NB4 (cell line): Measurements from ENCODE around the gene TMEM232.

Experiments
- DNase-seq: peaks from one replicate; pipeline ENCODE4 v3.0.0; 2010; ENCODE audit warnings: low read depth
- H3K4me3 ChIP-seq: one replicate; pipeline ENCODE4 v1.5.1; 2011; ENCODE audit warnings: mild to moderate bottlenecking, low read depth, low read length, moderate library complexity
- MAX ChIP-seq: IDR thresholded peaks from 2 replicates; pipeline ENCODE4 v1.6.1; 2011; ENCODE audit warnings: low read depth, low read length
- MYC ChIP-seq: IDR thresholded peaks from 2 replicates; pipeline ENCODE4 v1.6.1; 2011; ENCODE audit warnings: low read depth, low read length
- POLR2A ChIP-seq: IDR thresholded peaks from 2 replicates; pipeline ENCODE4 v1.6.1; 2011; ENCODE audit warnings: mild to moderate bottlenecking; ENCODE audit not compliant: insufficient read length; ENCODE audit errors: extremely low read depth
- TF ChIP-seq, protein P1 (sequence below): IDR thresholded peaks from one replicate; pipeline ENCODE4 v1.5.1; 2012; ENCODE audit warnings: low read depth, low read length

The TMEM232 gene

DNA sequence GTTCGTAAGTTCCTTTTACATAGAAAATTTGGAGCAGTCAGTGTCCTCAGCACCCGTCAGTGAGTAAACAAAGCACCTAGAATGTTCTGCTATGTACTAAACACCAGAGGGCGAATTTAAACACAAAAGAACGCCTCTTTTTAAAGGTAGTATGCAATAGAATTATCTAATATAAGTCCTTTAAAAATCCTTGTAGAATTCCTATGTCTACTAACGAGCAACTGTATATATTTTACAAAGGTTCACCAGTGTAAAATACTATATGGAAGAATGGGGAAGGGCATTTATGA lies 499 bp upstream of the TMEM232 start:
- DNase-seq, result no peak
- no peak overlapping the region for H3K4me3 ChIP-seq
- TF ChIP-seq, protein P1, sequence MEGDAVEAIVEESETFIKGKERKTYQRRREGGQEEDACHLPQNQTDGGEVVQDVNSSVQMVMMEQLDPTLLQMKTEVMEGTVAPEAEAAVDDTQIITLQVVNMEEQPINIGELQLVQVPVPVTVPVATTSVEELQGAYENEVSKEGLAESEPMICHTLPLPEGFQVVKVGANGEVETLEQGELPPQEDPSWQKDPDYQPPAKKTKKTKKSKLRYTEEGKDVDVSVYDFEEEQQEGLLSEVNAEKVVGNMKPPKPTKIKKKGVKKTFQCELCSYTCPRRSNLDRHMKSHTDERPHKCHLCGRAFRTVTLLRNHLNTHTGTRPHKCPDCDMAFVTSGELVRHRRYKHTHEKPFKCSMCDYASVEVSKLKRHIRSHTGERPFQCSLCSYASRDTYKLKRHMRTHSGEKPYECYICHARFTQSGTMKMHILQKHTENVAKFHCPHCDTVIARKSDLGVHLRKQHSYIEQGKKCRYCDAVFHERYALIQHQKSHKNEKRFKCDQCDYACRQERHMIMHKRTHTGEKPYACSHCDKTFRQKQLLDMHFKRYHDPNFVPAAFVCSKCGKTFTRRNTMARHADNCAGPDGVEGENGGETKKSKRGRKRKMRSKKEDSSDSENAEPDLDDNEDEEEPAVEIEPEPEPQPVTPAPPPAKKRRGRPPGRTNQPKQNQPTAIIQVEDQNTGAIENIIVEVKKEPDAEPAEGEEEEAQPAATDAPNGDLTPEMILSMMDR, result no peak
- no peak for TF ChIP-seq MAX
- no peak for TF ChIP-seq MYC
- TF ChIP-seq POLR2A, result no peak

DNA sequence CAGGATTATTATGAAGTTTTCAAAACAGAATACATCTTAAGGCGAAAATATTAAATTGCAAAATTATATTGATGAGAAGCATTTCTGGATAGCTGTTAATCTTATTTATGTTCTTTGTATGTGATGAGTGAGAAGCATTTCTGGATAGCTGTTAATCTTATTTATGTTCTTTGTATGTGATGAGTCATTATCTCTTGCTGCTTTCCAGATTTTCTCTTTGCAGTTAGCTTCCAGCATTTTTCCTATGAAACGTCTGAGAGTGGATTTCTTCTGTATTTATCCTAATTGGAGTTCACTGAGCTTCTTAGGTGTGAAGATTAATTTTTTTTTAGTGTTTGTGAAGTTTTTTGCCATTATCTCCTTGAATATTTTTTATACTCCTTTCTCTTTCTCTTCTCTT lies 8.2 kb downstream of the TMEM232 start:
- H3K4me3 ChIP-seq, result no peak overlapping the region
- no peak for DNase-seq
- TF ChIP-seq POLR2A, result no peak
- TF ChIP-seq MAX, result no peak
- TF ChIP-seq MYC, result no peak
- TF ChIP-seq, protein P1, result no peak

- DNase-seq, result no peak
- TF ChIP-seq, protein P1, result no peak
- TF ChIP-seq MAX, result no peak
- TF ChIP-seq MYC, result no peak
- no peak for TF ChIP-seq POLR2A
Measured at GRCh38 chr5:110716247-110717245, 9.9 kb downstream of the TMEM232 start.

GRCh38 chr5:110707260-110707844 lies 19.1 kb downstream of the TMEM232 start:
- no peak for TF ChIP-seq MAX
- TF ChIP-seq, protein P1, result no peak
- no peak for TF ChIP-seq POLR2A
- TF ChIP-seq MYC, result no peak
- DNase-seq, result no peak
- no peak overlapping the region for H3K4me3 ChIP-seq

More at GRCh38 chr5:110716247-110717245, 9.9 kb downstream of the TMEM232 start:
- no peak overlapping the region for H3K4me3 ChIP-seq

DNA sequence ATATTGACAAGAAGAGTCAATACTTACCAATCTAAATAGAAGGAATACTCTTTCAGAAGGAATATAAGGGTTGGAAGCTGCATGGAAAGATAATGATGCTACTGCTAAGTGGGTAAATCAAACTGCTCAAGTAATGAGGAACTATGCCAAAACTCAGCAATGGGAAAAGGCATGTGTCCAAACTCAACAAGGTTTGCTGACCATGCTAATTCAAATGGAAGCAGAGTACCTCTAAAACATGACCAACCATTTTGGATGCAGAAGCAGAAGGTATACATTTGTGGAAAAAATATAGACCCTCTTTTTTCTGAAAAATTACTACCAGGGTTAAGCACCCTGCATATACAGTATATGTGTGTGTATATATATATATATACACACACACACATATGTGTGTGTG lies 21.1 kb downstream of the TMEM232 start:
- TF ChIP-seq, protein P1, result no peak
- TF ChIP-seq MAX (no peak), POLR2A (no peak), MYC (no peak)
- DNase-seq, result no peak
- H3K4me3 ChIP-seq, result no peak overlapping the region

DNA sequence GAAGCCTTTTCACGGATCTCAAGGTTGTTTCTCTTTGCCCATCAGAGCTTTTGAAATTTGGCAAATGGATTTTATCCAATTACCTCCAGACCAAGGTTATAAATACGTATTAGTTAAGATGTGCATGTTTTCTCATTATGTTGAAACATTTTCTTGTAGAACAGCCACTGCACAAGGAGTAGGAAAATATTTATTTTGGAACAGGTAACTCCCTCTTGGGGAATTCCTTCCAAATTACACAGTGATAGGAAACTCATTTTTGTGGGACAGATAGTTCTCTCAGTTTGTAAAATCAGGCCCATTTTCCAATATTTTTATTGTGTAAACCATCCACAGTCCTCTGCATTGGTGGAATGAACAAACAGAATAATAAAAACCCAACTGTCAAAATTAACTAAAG lies 23.0 kb downstream of the TMEM232 start:
- TF ChIP-seq POLR2A (no peak), MAX (no peak), MYC (no peak)
- TF ChIP-seq, protein P1, result no peak
- DNase-seq, result no peak
- no peak overlapping the region for H3K4me3 ChIP-seq
